HG02588 (cell line): Measurements from ENCODE around the gene CASZ1.

Source experiments
- ATAC-seq: cut with Tn5 transposase; IDR thresholded peaks from one replicate; pipeline ENCODE4 v1.9.1; 2021; ENCODE audit warnings: mild to moderate bottlenecking, moderate library complexity; ENCODE audit not compliant: unreplicated experiment

CASZ1 gene

DNA sequence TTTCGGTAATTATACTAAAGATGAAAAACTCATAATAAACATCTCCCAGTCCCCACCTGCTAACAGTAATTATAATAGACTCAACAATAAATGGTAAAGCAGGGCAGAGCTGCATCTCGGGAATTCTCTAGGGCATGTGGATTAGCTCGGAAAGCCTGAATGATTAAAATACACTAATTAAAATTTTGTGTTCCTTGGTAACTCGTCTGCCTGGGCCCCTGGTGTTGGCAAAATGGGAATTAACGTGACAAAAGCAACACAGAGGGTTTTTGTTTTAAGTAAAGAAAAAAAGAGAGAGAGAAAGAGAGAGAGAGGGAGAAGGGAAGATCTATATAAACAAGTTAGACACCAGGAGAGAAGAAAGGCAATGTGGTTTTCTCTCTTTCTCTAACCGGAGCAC lies 62.1 kb downstream of the CASZ1 start:
- ATAC-seq = no peak

DNA sequence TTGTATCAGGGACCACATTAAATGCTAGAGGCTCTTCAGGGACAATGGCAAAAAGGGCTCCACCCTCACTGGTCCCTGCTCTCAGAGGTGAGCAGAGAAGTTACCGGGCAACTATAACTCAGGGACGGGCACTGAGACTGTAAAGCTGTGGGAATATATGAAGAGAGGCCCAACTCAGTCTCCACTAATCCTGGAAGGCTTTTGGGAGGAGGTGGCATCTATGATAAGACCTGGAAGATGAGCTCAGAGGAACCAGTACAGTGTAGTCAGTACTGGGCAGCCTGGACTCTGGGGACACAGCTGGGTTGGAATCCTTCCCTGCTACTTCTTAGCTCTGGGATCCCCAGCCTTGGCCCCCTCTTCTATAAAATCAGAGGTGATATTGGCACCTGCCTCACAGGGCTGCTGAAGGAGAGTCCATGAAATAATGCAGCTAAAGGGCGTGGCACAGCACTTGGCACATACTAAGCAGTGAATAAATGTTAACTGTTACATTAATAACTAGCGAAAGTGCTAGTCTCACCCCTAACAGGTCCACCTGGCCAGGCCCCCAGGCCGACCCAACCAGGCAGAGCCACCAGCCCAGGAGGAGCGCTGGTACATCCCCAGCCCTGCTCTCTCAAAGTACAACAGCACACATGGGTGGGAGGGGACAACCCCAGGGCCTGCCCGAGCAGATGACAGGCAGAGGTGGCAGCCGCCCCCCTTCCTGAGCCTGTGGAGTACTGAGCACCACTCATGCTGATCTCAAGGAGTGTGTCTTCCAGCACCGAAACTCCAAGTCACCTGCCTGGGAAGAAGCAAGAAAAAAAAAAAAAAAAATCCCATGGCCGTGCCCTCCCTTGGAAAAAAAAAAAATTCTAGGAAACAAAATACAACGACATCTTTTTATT lies 62.7 kb downstream of the CASZ1 start:
- peak; percentile 68 for ATAC-seq

DNA sequence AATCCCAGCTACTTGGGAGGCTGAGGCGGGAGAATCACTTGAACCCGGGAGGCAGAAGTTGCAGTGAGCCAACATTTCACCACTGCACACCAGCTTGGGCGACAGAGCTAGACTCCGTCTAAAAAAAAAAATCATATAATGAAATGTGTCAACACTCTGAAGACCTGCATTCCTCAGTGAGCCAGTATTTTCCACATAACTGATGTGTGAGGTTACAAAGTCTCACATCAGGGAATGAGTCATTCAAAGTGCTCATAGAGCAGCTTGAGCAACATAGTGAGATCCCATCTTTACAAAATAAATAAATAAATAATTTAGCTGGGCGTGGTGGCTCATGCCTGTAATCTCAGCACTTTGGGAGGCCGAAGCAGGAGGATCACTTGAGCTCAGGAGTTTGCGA lies 65.5 kb downstream of the CASZ1 start:
- no peak for ATAC-seq

DNA sequence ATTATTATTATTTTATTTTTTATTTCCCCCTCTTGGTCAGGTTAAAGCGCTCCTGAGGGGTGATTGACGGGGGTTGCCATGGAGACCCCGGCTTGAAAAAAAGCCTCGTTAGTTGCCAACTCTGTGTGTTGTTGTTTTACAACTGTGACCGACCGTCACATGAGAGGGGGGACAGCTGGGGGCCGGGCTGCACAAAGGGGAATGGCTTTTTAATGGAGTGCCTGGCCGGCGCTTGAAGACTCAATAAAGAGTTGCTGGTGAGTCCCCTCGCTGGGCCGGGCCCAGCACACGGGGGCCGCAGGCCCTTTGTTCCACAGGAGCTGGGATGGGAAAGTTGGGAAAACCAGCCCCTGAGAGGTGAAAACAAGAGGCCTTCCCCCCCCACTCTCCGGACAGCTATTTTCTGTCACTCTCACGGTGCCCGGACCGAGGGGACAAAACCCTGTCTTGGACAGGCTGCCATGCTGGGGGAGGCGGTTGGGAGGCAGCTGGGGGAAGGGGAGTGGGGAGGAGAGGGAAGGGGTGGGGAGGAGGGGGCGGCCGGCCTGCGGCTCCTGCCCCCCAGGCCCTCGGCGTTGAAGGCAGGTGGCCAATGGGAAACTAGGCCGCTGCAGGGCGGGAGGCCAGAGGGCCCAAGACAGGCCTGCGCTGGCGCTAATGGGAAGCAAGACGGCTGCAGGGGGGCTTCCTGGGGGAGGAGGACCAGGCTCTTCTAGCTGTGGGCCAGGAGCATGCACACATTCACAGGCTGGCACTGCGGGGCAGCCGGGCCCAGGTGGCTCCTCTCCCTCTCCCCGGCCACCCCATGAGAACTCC lies 67.6 kb downstream of the CASZ1 start:
- ATAC-seq = no peak

DNA sequence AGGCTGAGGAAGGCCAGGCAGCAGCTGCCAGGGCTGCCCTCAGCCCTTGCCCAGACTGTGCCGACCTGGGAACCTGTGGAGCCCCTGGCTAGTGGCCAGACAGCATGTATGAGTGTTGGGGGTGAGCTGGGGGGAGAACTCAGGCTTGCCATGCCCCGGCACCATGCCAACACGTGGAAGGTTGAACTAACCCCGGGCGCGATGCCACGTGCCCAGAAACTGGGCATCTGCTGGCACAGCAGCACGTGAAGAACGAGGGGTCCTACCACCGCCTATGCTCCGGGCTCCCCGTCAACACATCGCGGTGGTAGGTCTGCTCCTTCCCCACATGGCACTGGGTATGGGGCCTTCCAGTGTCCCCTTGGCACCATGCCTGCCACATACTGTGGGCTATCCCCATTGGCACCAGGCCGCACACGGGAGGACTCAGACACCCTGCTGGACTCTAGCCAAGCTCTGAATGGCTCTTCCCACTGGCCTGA lies 68.7 kb downstream of the CASZ1 start:
- ATAC-seq = no peak

DNA sequence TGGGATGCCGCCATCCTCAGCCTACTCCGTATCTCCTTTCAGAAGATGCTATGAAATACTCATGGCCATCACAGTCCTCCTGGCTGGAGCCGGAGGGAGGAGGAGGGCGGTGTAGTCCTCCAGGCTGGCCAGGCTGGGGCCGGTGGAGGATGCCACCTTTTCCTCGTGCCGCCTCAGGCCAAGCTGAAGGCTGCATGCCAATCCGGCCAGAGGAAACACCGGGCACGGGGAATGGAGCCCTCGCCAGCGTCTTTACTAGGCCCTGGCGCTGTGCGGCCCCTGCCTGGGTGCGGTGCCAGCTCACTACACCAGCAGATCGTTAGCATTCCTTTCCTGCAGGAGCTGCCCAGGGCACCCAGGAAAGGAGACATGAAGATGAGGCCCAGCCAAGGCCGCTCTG lies 70.1 kb downstream of the CASZ1 start:
- no peak for ATAC-seq

DNA sequence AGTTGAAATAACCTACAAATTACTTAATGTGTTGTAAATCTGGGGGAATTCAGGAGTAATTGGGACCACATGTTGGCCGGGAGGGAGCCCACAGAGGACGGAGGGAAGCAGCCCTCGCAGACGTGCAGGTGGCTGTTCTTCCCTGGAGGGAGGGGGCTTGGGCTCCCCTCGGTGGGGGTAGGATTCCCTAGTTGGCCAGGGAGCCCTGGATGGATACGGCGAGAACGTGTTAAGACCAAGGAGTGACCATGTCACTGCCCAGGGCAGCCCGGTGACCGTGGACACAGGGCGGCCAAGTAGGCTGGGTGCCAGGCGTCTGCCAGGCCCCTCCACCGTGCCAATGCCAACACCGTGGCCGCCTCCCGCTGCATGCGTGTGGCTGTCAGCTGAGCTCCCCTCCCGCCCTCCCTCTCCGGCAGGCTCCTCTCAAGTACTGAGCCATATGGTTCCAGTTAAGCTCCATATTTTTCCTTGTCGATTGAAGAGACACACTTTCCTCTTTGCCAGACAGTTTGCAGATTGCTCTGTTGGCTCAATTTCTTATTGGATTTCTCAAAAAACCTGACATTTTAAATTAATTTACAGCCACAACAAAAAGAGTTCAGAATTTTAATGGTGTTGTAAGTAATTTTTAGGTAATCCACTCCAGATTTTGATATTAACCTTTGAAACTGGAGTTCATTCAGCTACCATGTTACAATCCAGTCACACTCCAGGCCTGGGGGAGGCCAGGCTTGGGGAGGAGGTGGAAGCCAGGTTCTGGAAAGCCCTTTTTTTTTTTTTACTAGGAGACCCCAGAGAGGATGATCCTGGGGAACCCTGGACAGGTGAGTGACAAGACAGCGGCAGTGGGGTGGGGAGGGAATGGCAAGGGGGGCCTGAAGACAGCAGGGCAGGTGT lies 71.2 kb downstream of the CASZ1 start:
- ATAC-seq = no peak

DNA sequence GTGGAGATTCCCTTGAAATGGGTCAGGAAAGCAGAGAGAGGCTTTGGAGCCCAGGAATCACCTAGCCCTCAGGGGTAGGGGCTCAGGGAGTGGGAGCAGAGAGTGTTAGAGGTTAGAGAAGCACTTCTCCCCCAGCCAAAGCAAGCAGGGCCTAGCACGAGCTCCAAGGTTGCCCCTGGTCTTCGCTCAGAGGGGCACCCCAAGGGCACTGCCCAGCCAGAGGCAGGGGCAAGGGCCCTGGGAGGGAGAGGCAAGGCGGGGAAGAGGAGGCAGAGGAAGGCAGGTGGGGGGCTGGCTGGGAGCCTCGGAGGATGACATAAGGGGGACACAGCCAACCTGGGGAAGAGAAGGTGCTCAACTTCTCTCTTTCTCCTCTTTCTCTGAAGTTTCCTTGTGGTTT lies 71.9 kb downstream of the CASZ1 start:
- no peak for ATAC-seq

DNA sequence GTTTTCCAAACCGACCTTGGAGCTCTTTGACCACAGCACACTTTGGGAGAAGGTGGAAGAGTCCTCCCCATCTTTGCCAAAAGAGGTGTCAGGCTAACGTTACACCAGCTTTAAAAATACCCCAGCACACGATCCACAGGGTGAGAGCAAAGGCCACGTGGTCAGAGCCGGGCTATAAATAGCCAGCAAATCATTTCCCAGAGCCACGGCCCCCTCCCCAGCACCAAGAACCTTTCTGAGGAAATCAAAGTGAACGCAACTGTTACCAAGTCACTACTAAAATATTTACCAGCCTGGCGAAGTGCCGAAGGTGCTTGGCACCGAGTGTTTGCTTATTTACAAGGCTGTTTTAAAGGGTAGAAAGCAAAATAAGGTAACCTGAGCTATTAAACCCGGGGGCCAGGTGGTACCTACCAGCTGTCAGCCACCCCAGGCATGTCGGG lies 72.4 kb downstream of the CASZ1 start:
- ATAC-seq = no peak

DNA sequence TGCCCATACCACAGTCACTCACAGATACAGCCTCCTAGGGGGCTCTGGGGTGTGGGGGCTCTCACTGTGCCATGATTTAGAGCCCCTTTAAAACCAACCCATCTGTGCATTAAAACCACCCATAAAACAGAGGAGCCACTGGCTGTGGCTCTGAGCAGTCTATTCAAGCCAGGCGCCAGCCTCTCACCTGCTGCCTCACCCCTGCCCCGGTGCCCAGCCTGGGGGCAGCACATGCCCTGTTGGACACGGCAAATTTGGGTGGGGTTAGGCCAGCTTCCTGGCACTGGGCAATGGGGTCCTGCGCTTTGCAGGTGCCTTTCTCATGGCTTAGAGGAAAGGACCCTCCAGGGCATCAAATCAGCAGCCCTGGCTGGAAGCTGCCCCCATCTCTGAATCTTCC lies 73.1 kb downstream of the CASZ1 start:
- no peak for ATAC-seq

DNA sequence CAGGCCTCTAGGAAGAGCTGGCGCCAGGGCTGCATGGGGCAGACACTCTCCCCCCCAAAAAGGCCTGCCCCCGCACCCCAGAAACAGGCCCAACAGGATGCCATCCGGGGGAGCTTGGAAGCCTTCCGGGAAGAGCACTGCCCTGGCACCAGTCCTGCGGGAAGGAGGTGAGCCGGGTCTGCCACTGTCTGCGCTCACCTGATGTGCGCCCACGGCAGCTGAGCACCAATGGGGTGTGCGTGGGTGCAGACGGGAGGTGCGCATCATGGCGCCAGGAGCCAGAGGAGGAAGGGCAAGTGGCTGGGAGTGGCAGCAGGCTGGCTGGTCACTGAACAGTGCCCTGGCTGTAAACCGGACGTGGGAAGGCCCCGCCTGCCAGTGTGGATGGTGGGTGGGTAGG lies 73.6 kb downstream of the CASZ1 start:
- ATAC-seq = no peak

DNA sequence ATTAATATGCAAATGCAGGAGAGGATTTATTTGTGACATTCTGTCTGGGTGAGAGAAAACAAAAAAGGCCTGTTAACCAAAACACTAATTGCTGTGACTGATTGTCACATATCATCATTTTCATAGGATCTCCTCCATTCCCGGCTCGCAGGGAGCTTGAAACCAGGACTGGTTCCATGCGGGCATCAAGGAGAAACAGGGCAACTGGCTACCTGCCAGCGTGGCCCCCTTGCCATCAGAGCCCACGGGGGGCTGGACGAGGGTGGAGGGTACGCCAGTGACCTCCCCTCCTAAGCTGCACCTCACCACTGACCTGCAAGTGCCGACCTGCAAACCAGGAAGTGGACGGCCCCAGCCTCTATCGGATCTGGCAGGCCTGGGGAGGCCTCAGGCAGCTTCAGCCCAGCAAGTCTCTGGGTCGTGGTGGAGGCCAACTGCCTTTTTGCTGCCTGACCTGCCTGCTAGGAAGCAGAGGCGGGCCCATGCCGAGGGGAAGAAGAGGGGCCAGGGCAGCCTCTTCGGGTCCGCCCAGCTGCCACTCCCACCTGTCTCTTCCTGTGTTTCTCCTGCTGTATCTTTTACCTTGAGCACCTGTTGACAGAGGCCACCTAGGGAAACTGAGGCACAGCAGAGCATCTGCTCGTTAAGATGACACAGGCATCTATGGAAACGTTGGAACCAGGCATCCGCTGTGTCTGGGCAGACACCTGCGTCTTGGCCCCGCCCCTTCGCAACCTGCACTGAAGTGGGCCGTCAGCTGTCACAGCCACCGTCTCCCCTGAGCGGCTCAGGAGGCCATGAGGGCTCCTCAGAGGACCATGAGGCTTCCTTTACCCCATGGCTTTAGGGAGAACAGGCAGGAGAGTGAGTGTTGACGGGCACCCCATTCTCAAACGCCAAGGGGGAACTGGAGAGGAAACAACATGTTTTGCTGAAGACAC lies 74.8 kb downstream of the CASZ1 start:
- no peak for ATAC-seq

DNA sequence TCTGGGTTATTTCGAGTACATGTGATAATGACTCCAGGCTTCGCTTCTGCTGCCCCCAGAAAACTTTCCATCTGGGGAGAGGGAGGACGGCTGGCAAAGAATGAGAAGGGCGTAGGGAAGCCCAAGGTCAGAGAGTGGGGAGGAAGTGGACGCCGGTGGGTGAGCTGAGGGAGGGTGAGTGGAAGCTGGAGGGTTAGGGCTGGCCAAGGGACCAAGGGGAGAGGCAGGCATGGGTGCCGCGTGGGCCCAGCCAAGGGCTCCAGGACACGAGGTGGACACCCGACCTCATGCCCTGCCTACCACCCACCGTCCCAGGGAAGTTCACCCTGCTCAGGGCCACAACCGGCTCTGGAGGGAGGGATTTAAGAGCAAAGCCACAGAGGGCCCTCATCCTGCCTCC lies 75.8 kb downstream of the CASZ1 start:
- no peak for ATAC-seq

DNA sequence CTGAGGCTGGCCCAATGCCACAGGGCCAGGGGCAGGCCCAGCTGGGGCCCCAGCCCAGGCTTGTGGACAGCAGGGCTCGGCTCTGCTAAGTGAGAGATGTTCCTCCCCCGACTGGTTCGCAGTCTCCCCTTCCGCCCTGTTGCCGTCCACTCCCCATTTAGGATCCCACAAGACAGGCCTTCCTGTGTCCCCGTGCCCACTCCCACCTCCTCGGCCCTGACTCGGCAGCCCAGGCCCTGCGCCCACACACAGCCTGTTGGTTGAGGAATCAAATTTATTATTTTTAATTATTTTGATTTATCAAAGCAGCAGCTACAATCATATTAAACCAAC lies 78.4 kb downstream of the CASZ1 start:
- no peak for ATAC-seq

DNA sequence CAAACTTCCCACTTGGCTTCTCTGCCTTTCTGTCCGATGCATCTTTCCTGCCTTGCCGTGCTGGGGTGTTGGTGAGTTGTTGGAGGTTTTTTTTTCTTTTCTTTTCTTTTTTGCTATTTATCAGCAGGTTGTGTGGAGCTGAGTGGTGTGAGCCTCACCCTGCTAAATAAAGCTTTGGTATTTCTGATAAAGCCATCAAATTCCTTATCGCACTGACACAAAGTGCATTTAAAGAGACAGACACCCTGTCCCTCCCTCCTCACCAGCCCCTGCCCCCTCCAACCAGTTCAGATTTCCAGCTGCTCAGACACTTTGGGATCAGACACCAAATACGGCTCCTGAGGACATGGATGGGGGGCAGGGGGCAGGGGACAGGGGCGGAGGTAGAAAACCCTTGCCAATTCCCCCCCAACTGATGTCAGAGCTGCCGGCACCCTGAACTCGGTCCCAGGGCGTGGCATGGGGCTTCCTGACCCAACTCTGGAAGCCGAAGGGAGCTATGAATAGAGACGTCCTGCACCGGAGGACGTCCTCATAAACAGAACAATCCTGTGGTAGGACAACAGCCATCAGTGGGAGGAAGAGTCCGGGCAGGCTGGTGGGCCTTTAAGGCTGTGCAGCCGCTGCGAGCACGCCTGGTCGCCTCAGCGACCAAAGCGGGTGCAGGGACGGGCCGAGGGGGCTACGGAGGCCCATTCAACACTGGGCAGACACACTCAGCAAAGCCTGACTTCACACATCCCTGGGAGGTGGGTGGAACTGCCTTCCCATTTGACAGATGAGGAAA lies 79.0 kb downstream of the CASZ1 start:
- ATAC-seq = no peak

DNA sequence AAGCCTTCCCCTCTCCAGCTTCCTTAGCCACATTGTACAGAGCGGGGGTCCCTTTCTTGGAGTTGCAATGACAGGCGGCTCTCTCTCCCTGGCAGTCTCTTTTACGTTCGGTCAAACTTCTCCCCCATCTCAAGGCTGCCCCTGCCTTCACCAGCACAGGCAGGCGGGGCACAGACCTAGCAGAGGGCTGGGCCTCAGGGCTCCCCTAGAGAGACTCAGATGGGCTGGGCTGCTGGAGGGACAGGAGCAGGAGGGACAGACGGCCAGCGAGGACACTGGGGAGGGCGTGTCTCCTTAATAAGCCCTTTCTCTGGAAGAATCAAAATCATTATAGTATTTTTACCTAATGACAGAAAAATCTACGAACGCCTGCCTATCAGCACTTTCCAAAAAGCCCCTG lies 79.6 kb downstream of the CASZ1 start:
- ATAC-seq = no peak

DNA sequence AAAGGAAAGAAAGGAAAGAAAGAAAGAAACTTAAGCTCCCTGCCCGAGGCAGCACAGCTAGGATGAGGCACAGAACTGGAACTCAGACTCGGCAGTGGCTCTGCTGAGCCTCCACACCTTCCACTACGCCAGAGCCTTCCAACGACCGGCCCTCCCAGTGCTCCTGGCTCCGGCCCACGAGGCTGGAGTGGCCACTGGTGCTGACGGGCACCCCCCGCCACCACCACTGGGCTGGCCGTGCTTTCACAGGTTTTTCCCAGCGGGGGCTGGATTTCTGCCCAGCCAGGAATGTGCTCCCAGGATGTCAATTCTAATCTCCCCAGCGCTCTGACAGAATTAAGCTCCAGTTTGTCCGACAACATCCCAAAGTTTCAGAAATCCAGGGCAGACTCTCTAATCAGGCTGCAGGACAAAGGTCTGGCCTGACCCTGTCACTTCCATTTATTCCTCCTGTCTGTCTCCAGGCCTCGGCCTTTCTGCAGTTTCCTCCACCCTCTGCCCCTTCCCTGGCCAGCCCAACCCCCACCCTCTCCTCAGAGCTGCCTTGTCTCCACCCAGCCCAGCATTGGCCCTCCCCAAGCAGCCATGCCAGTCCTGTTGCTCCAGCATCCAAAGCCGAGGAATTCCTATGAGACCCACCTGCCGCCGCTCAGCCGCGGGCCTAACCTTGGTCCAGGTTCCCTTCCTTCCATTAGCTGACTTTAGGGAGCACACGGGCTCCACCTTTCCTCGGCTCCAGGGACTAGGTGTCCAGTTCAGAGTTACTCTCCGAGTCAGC lies 81.9 kb downstream of the CASZ1 start:
- no peak for ATAC-seq

DNA sequence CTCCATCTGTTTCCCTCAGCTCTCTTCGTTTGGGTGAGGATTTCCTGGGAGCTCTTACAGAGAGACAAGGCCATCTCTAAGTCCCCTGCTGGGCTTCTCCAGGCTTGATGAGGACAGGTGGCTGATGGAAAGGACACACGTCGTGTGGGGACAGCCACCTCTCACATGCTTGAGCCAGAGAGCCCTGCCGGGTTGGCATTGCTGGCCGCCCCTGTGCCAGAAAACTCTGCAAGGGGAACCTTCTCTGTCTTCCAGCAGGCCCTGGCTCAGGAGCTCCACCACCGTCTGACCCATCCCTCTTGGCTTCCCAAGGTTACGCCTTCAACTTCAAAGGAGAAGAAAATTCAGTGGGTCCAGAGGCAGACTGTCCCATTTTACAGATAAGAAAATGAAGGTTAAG lies 82.8 kb downstream of the CASZ1 start:
- no peak for ATAC-seq
